Common myeloid progenitor, CD34-positive (primary cell): Measurements from ENCODE around the gene AXIN1.
"Not testable (repeated sequence)": the region's sequence is repeated elsewhere in the genome, so short reads cannot be mapped to it uniquely, and the experiment has no call there.

Experiments used
- CTCF ChIA-PET: fragments of 350-600 bp; sonication (Branson Sonifier 250); formaldehyde crosslinking; loops from one replicate; lab custom pipeline; 2021; ENCODE audit warnings: antibody characterized with exemption; lab: Charles Lee
- POLR2A ChIA-PET: fragments of 350-600 bp; sonication (Branson Sonifier 250); formaldehyde crosslinking; loops from one replicate; lab custom pipeline; 2021; ENCODE audit warnings: antibody characterized with exemption; lab: Charles Lee
- DNase-seq, 3 donors: peaks; one replicate each; pipeline versions ENCODE4 v3.0.0 to v3.0.0-alpha.2; 2013
- H3K27ac ChIP-seq, 2 experiments: 1 replicate in 1 of 2; 2 replicates in 1 of 2; pipeline ENCODE4 v1.7.0; 2013; ENCODE audit warnings: inconsistent platforms in 2 of 2, low read length in 2 of 2, mild to moderate bottlenecking in 2 of 2, low read depth in 1 of 2, moderate library complexity in 1 of 2; ENCODE audit not compliant: severe bottlenecking in 2 of 2, insufficient read depth in 1 of 2, poor library complexity in 1 of 2
- H3K27me3 ChIP-seq, 5 experiments: replicated peaks in 2 of 5; 1 replicate in 3 of 5; 2 replicates in 2 of 5; pipeline versions ENCODE4 v1.6.1 to v1.7.0; 2013; ENCODE audit warnings: low read length in 4 of 5, mild to moderate bottlenecking in 2 of 5, moderate library complexity in 2 of 5, inconsistent platforms in 1 of 5; ENCODE audit not compliant: insufficient read depth in 5 of 5, control insufficient read depth in 4 of 5
- H3K36me3 ChIP-seq, 4 experiments: 1 replicate in 2 of 4; 2 replicates in 2 of 4; pipeline versions ENCODE4 v1.6.1 to v1.7.0; 2013; ENCODE audit warnings: low read length in 3 of 4, control low read depth in 1 of 4, mild to moderate bottlenecking in 1 of 4; ENCODE audit not compliant: control insufficient read depth in 4 of 4, insufficient read depth in 4 of 4
- H3K4me1 ChIP-seq, 4 experiments: 1 replicate in 3 of 4; 2 replicates in 1 of 4; pipeline versions ENCODE4 v1.6.1 to v1.7.1; 2013; ENCODE audit warnings: low read length in 3 of 4, mild to moderate bottlenecking in 3 of 4, control low read depth in 1 of 4, inconsistent platforms in 1 of 4, moderate library complexity in 1 of 4; ENCODE audit not compliant: control insufficient read depth in 4 of 4, insufficient read depth in 4 of 4; ENCODE audit errors: control extremely low read depth in 1 of 4
- H3K4me3 ChIP-seq, 7 experiments: 1 replicate in 4 of 7; 2 replicates in 3 of 7; pipeline versions ENCODE4 v1.5.1 to v1.7.0; 2013; ENCODE audit warnings: mild to moderate bottlenecking in 7 of 7, low read length in 6 of 7, moderate library complexity in 6 of 7, inconsistent platforms in 2 of 7, low read depth in 2 of 7, control low read depth in 1 of 7; ENCODE audit not compliant: insufficient read depth in 4 of 7, control insufficient read depth in 1 of 7; ENCODE audit errors: extremely low read depth in 1 of 7
- H3K9me3 ChIP-seq, 5 experiments: 1 replicate in 4 of 5; 2 replicates in 1 of 5; pipeline versions ENCODE4 v1.6.1 to v1.7.1; 2013; ENCODE audit warnings: low read length in 4 of 5, mild to moderate bottlenecking in 2 of 5, inconsistent platforms in 1 of 5, low read depth in 1 of 5, moderate library complexity in 1 of 5; ENCODE audit not compliant: control insufficient read depth in 4 of 5, insufficient read depth in 2 of 5; ENCODE audit errors: control extremely low read depth in 1 of 5
- WGBS: methylation state at CpG from one replicate; pipeline ENCODE4 v1.1.5; 2013; ENCODE audit not compliant: insufficient coverage; 5-methylcytosine and 5-hydroxymethylcytosine counted together

The AXIN1 gene

GRCh38 chr16:363110-363765 is 10.7 kb upstream of the AXIN1 start:
- ChIA-PET POLR2A (no interaction called here), CTCF (interaction anchor here (0.7 to 3.1 kb wide), 10 partner anchors 12 to 257 kb away, joined by 3 to 16 read pairs (median 5); partner anchors contain the start of genes DECR2 and FAM234A)
- Histone ChIP-seq H3K4me1 (peaks cover 0 to 3% (median 0%) of the 10 kb centered on the region in 4 experiments), H3K36me3 (peaks cover 0 to 21% (median 16%) of the 10 kb centered on the region in 4 experiments), H3K27ac (no peak overlapping the region), H3K4me3 (no peak overlapping the region), H3K27me3 (peaks cover 0 to 9% (median 0%) of the 10 kb centered on the region in 5 experiments), H3K9me3 (no peaks in the 10 kb centered on the region)
- WGBS = 90% methylated on average over 18 of the region's 20 CpGs
- DNase-seq = no peak

GRCh38 chr16:362702-362999 is 10.1 kb upstream of the AXIN1 start:
- WGBS = 95% methylated on average over 15 of the region's 24 CpGs

GRCh38 chr16:361872-362701 is 9.6 kb upstream of the AXIN1 start:
- H3K27me3 ChIP-seq = peaks cover 0 to 9% (median 0%) of the 10 kb centered on the region in 5 experiments
- H3K4me3 ChIP-seq = no peak overlapping the region
- no peak overlapping the region for H3K27ac ChIP-seq
- ChIA-PET POLR2A (interaction anchor here (0.7 kb wide), 1 partner anchor 126 kb away, joined by 3 read pairs; no protein-coding TSS in a partner anchor), CTCF (interaction anchor here (0.8 to 3.1 kb wide), 23 partner anchors 9 to 262 kb away, joined by 3 to 16 read pairs (median 4); partner anchors contain the start of genes DECR2, FAM234A and MRPL28)
- no peaks in the 10 kb centered on the region for H3K9me3 ChIP-seq
- WGBS = 37% methylated on average over 28 of the region's 30 CpGs
- peak; percentile 72 to 85 (median 85) for DNase-seq
- peaks cover 0 to 3% (median 0%) of the 10 kb centered on the region in 4 experiments for H3K4me1 ChIP-seq
- H3K36me3 ChIP-seq = peaks cover 0 to 10% (median 6%) of the 10 kb centered on the region in 4 experiments

More at GRCh38 chr16:362702-362999, 10.1 kb upstream of the AXIN1 start:
- H3K9me3 ChIP-seq, POLR2A ChIA-PET, H3K4me3 ChIP-seq, H3K27ac ChIP-seq, H3K27me3 ChIP-seq, H3K4me1 ChIP-seq, DNase-seq: not testable (repeated sequence)
- H3K36me3 ChIP-seq = peaks cover 0 to 16% (median 11%) of the 10 kb centered on the region in 4 experiments
- CTCF ChIA-PET = interaction anchor here (0.8 to 3.1 kb wide), 16 partner anchors 8 to 262 kb away, joined by 3 to 16 read pairs (median 4); partner anchors contain the start of genes DECR2, FAM234A and MRPL28

- Histone ChIP-seq H3K27me3 (peaks cover 0 to 9% (median 0%) of the 10 kb centered on the region in 5 experiments), H3K4me3 (no peak overlapping the region), H3K27ac (no peak overlapping the region), H3K4me1 (peaks cover 0 to 3% (median 0%) of the 10 kb centered on the region in 4 experiments), H3K36me3 (peaks cover 0 to 4% (median 1%) of the 10 kb centered on the region in 4 experiments), H3K9me3 (no peaks in the 10 kb centered on the region)
- no peak for DNase-seq
- WGBS = 94% methylated on average over 28 of the region's 30 CpGs
- ChIA-PET CTCF (interaction anchor here (0.8 to 3.1 kb wide), 18 partner anchors 9 to 261 kb away, joined by 3 to 16 read pairs (median 4); partner anchors contain the start of genes DECR2, FAM234A and MRPL28), POLR2A (no interaction called here)
Measured at GRCh38 chr16:361341-361871, 8.9 kb upstream of the AXIN1 start.

- no peak for DNase-seq
- peaks cover 0 to 3% (median 0%) of the 10 kb centered on the region in 4 experiments for H3K4me1 ChIP-seq
- no peak overlapping the region for H3K27ac ChIP-seq
- H3K9me3 ChIP-seq = no peaks in the 10 kb centered on the region
- H3K27me3 ChIP-seq = peaks cover 0 to 9% (median 0%) of the 10 kb centered on the region in 5 experiments
- no peaks in the 10 kb centered on the region for H3K36me3 ChIP-seq
- WGBS = 96% methylated on average over 39 of the region's 47 CpGs
- no peak overlapping the region for H3K4me3 ChIP-seq
- POLR2A ChIA-PET = no interaction called here
- CTCF ChIA-PET = interaction anchor here (1.1 to 3.1 kb wide), 8 partner anchors 10 to 179 kb away, joined by 3 to 16 read pairs (median 5); partner anchors contain the start of genes FAM234A and MRPL28
Measured at GRCh38 chr16:360698-361336, 8.3 kb upstream of the AXIN1 start.

GRCh38 chr16:359871-360697 is 7.6 kb upstream of the AXIN1 start:
- H3K4me3 ChIP-seq = no peak overlapping the region
- H3K27me3 ChIP-seq = peaks cover 0 to 9% (median 0%) of the 10 kb centered on the region in 5 experiments
- DNase-seq = no peak
- H3K9me3 ChIP-seq = no peaks in the 10 kb centered on the region
- peaks cover 0 to 7% (median 5%) of the 10 kb centered on the region in 4 experiments for H3K4me1 ChIP-seq
- no peak overlapping the region for H3K27ac ChIP-seq
- ChIA-PET POLR2A (no interaction called here), CTCF (interaction anchor here (1.4 to 3.1 kb wide), 2 partner anchors 10 to 125 kb away, joined by 4 to 16 read pairs; partner anchors contain the start of genes FAM234A and MRPL28)
- H3K36me3 ChIP-seq = no peaks in the 10 kb centered on the region
- WGBS = 98% methylated on average over 37 of the region's 47 CpGs
